Measurements from ENCODE around the gene CRISPLD2.

Gene CRISPLD2

GRCh38 chr16:84916178-84916577, 96.4 kb downstream of the CRISPLD2 start:
- H4K20me1 ChIP-seq (ENCODE audit: insufficient read depth, low read length) = no peaks in the 10 kb centered on the region
- H3K9me3 ChIP-seq (ENCODE audit: insufficient read depth, low read length) = no peaks in the 10 kb centered on the region
- peaks cover 64% of the 10 kb centered on the region for H3K27me3 ChIP-seq (ENCODE audit: low read depth, low read length)
- no peak for TF ChIP-seq EZH2phosphoT487 (IDR thresholded peaks at IDR 0.05; ENCODE audit: low read depth)
- TF ChIP-seq CTCF (IDR thresholded peaks at IDR 0.05; ENCODE audit: low read depth, low read length) = no peak
- no peak overlapping the region for H3K27ac ChIP-seq (ENCODE audit: low read length)
- no peak overlapping the region for H3K9ac ChIP-seq (ENCODE audit: low read length)
- no peaks in the 10 kb centered on the region for H3K79me2 ChIP-seq (ENCODE audit: low read length)
- no peaks in the 10 kb centered on the region for H3K4me1 ChIP-seq (ENCODE audit: low read length)
- no peak overlapping the region for H3K4me2 ChIP-seq (ENCODE audit: low read length)
- no peak overlapping the region for H2AFZ ChIP-seq (ENCODE audit: low read depth, low read length)
- no peak overlapping the region for H3K4me3 ChIP-seq (ENCODE audit: low read length)
- no peaks in the 10 kb centered on the region for H3K36me3 ChIP-seq (replicated peaks; ENCODE audit: low read depth, low read length)

- no peaks in the 10 kb centered on the region for H3K4me1 ChIP-seq (ENCODE audit: low read length)
- no peak for TF ChIP-seq CTCF (IDR thresholded peaks at IDR 0.05; ENCODE audit: low read depth, low read length)
- TF ChIP-seq EZH2phosphoT487 (IDR thresholded peaks at IDR 0.05; ENCODE audit: low read depth) = no peak
- no peaks in the 10 kb centered on the region for H3K9me3 ChIP-seq (ENCODE audit: insufficient read depth, low read length)
- no peak overlapping the region for H3K9ac ChIP-seq (ENCODE audit: low read length)
- peaks cover 64% of the 10 kb centered on the region for H3K27me3 ChIP-seq (ENCODE audit: low read depth, low read length)
- H3K36me3 ChIP-seq (replicated peaks; ENCODE audit: low read depth, low read length) = no peaks in the 10 kb centered on the region
- H3K4me2 ChIP-seq (ENCODE audit: low read length) = no peak overlapping the region
- H4K20me1 ChIP-seq (ENCODE audit: insufficient read depth, low read length) = no peaks in the 10 kb centered on the region
- H3K79me2 ChIP-seq (ENCODE audit: low read length) = no peaks in the 10 kb centered on the region
- H2AFZ ChIP-seq (ENCODE audit: low read depth, low read length) = no peak overlapping the region
- H3K4me3 ChIP-seq (ENCODE audit: low read length) = no peak overlapping the region
- no peak overlapping the region for H3K27ac ChIP-seq (ENCODE audit: low read length)
Observed at GRCh38 chr16:84916850-84917249, 97.1 kb downstream of the CRISPLD2 start.

- Histone ChIP-seq H4K20me1 (ENCODE audit: insufficient read depth, low read length) (no peaks in the 10 kb centered on the region), H3K4me3 (ENCODE audit: low read length) (no peak overlapping the region), H3K4me2 (ENCODE audit: low read length) (no peak overlapping the region), H3K27ac (ENCODE audit: low read length) (no peak overlapping the region), H3K9ac (ENCODE audit: low read length) (no peak overlapping the region), H3K4me1 (ENCODE audit: low read length) (no peaks in the 10 kb centered on the region), H3K79me2 (ENCODE audit: low read length) (no peaks in the 10 kb centered on the region), H3K9me3 (ENCODE audit: insufficient read depth, low read length) (no peaks in the 10 kb centered on the region), H3K36me3 (replicated peaks; ENCODE audit: low read depth, low read length) (no peaks in the 10 kb centered on the region), H3K27me3 (ENCODE audit: low read depth, low read length) (peaks cover 60% of the 10 kb centered on the region), H2AFZ (ENCODE audit: low read depth, low read length) (no peak overlapping the region)
- TF ChIP-seq EZH2phosphoT487 (IDR thresholded peaks at IDR 0.05; ENCODE audit: low read depth) (no peak), CTCF (IDR thresholded peaks at IDR 0.05; ENCODE audit: low read depth, low read length) (no peak)
Observed at GRCh38 chr16:84917492-84917891, 97.7 kb downstream of the CRISPLD2 start.

GRCh38 chr16:84918006-84918909, 98.5 kb downstream of the CRISPLD2 start:
- no peaks in the 10 kb centered on the region for H3K4me1 ChIP-seq (ENCODE audit: low read length)
- H3K4me3 ChIP-seq (ENCODE audit: low read length) = no peak overlapping the region
- H3K79me2 ChIP-seq (ENCODE audit: low read length) = no peaks in the 10 kb centered on the region
- TF ChIP-seq CTCF (IDR thresholded peaks at IDR 0.05; ENCODE audit: low read depth, low read length) = no peak
- TF ChIP-seq EZH2phosphoT487 (IDR thresholded peaks at IDR 0.05; ENCODE audit: low read depth) = no peak
- H3K27ac ChIP-seq (ENCODE audit: low read length) = no peak overlapping the region
- H3K27me3 ChIP-seq (ENCODE audit: low read depth, low read length) = peaks cover 58% of the 10 kb centered on the region
- no peak overlapping the region for H2AFZ ChIP-seq (ENCODE audit: low read depth, low read length)
- H3K9me3 ChIP-seq (ENCODE audit: insufficient read depth, low read length) = no peaks in the 10 kb centered on the region
- H4K20me1 ChIP-seq (ENCODE audit: insufficient read depth, low read length) = no peaks in the 10 kb centered on the region
- H3K36me3 ChIP-seq (replicated peaks; ENCODE audit: low read depth, low read length) = no peaks in the 10 kb centered on the region
- no peak overlapping the region for H3K9ac ChIP-seq (ENCODE audit: low read length)
- no peak overlapping the region for H3K4me2 ChIP-seq (ENCODE audit: low read length)

Data from OCI-LY3 (cell line).